ENCODE data around the gene ZNF438.

The ZNF438 gene

GRCh38 chr10:30897547-30897946 is 134.1 kb downstream of the ZNF438 start:
- TF ChIP-seq REST (IDR thresholded peaks at IDR 0.05; ENCODE audit: insufficient read depth in 1 of 2, low read depth in 2 of 2, low read length in 2 of 2), result no peak
- no peak for TF ChIP-seq POLR2AphosphoS5 (IDR thresholded peaks at IDR 0.05; ENCODE audit: low read depth, low read length)
- no peak for TF ChIP-seq SIN3A (IDR thresholded peaks at IDR 0.05; ENCODE audit: borderline replicate concordance, insufficient read depth, low read length)
- TF ChIP-seq FOXP2 (optimal IDR thresholded peaks at IDR 0.05; ENCODE audit: borderline replicate concordance, extremely low read depth, extremely low read length, insufficient read depth), result no peak
- no peak for TF ChIP-seq TAF1 (IDR thresholded peaks at IDR 0.05; ENCODE audit: borderline replicate concordance, insufficient read depth, low read length)

- TF ChIP-seq POLR2AphosphoS5 (IDR thresholded peaks at IDR 0.05; ENCODE audit: low read depth, low read length), result no peak
- no peak for TF ChIP-seq SIN3A (IDR thresholded peaks at IDR 0.05; ENCODE audit: borderline replicate concordance, insufficient read depth, low read length)
- no peak for TF ChIP-seq REST (IDR thresholded peaks at IDR 0.05; ENCODE audit: insufficient read depth in 1 of 2, low read depth in 2 of 2, low read length in 2 of 2)
- no peak for TF ChIP-seq FOXP2 (optimal IDR thresholded peaks at IDR 0.05; ENCODE audit: borderline replicate concordance, extremely low read depth, extremely low read length, insufficient read depth)
- TF ChIP-seq TAF1 (IDR thresholded peaks at IDR 0.05; ENCODE audit: borderline replicate concordance, insufficient read depth, low read length), result no peak
Measured at GRCh38 chr10:30897048-30897447, 134.6 kb downstream of the ZNF438 start.

- no peak for TF ChIP-seq REST (IDR thresholded peaks at IDR 0.05; ENCODE audit: insufficient read depth in 1 of 2, low read depth in 2 of 2, low read length in 2 of 2)
Measured at GRCh38 chr10:30894221-30894620, 137.4 kb downstream of the ZNF438 start.

GRCh38 chr10:30893208-30893607 is 138.5 kb downstream of the ZNF438 start:
- TF ChIP-seq REST (IDR thresholded peaks at IDR 0.05; ENCODE audit: insufficient read depth in 1 of 2, low read depth in 2 of 2, low read length in 2 of 2), result no peak
- no peak for TF ChIP-seq SIN3A (IDR thresholded peaks at IDR 0.05; ENCODE audit: borderline replicate concordance, insufficient read depth, low read length)
- TF ChIP-seq POLR2AphosphoS5 (IDR thresholded peaks at IDR 0.05; ENCODE audit: low read depth, low read length), result no peak
- no peak for TF ChIP-seq FOXP2 (optimal IDR thresholded peaks at IDR 0.05; ENCODE audit: borderline replicate concordance, extremely low read depth, extremely low read length, insufficient read depth)
- TF ChIP-seq TAF1 (IDR thresholded peaks at IDR 0.05; ENCODE audit: borderline replicate concordance, insufficient read depth, low read length), result no peak

- TF ChIP-seq SIN3A (IDR thresholded peaks at IDR 0.05; ENCODE audit: borderline replicate concordance, insufficient read depth, low read length), result no peak
- TF ChIP-seq REST (IDR thresholded peaks at IDR 0.05; ENCODE audit: insufficient read depth in 1 of 2, low read depth in 2 of 2, low read length in 2 of 2), result no peak
- TF ChIP-seq FOXP2 (optimal IDR thresholded peaks at IDR 0.05; ENCODE audit: borderline replicate concordance, extremely low read depth, extremely low read length, insufficient read depth), result no peak
- TF ChIP-seq TAF1 (IDR thresholded peaks at IDR 0.05; ENCODE audit: borderline replicate concordance, insufficient read depth, low read length), result no peak
- no peak for TF ChIP-seq POLR2AphosphoS5 (IDR thresholded peaks at IDR 0.05; ENCODE audit: low read depth, low read length)
Measured at GRCh38 chr10:30887839-30888238, 143.8 kb downstream of the ZNF438 start.
